Skin epidermis (tissue), 12 donors: Measurements from ENCODE around the gene SPHKAP.
"Not testable (repeated sequence)": the region's sequence is repeated elsewhere in the genome, so short reads cannot be mapped to it uniquely, and the experiment has no call there.

Source experiments
- H3K27ac ChIP-seq, 21 experiments: fragments of 200-600 bp; sonication (generic) in 11 of 21; one replicate each; pipeline ENCODE4 v1.5.0; 2020; ENCODE audit warnings: mild to moderate bottlenecking in 3 of 21, inconsistent platforms in 2 of 21, moderate library complexity in 2 of 21
- H3K4me3 ChIP-seq, 7 experiments: fragments of 200-600 bp; sonication (generic) in 2 of 7; one replicate each; pipeline ENCODE4 v1.5.0; 2020; ENCODE audit warnings: inconsistent platforms in 2 of 7, mild to moderate bottlenecking in 2 of 7, moderate library complexity in 1 of 7

Gene SPHKAP

GRCh38 chr2:228105526-228106250 is 75.8 kb downstream of the SPHKAP start:
- no peak overlapping the region for H3K4me3 ChIP-seq
- no peak overlapping the region for H3K27ac ChIP-seq

- H3K27ac ChIP-seq, result no peak overlapping the region
- no peak overlapping the region for H3K4me3 ChIP-seq
These were observed 77.3 kb downstream of the SPHKAP start for GRCh38 chr2:228104215-228104614.

- Histone ChIP-seq H3K27ac (no peak overlapping the region), H3K4me3 (no peak overlapping the region)
These were observed 78.1 kb downstream of the SPHKAP start for GRCh38 chr2:228103379-228103778.

DNA sequence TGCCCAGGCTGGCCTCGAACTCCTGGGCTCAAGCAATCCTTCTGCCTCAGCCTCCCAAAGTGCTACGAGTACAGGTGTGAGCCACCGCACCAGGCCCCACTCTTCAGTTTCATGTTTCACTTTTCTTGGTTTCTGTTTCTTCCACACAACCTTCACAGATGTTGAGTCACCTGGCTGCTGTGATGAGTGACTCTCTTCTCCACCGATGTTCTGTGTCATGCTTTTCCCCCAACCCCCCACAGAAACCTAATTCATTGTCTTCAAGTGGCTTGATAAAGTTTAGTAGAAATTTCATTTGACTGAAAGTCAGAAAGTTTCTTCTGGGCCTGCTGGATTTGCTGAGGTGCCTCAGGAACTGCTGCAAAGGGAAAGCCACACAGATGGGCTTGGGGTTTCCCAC is 78.5 kb downstream of the SPHKAP start:
- H3K27ac ChIP-seq, result no peak overlapping the region
- H3K4me3 ChIP-seq, result no peak overlapping the region

DNA sequence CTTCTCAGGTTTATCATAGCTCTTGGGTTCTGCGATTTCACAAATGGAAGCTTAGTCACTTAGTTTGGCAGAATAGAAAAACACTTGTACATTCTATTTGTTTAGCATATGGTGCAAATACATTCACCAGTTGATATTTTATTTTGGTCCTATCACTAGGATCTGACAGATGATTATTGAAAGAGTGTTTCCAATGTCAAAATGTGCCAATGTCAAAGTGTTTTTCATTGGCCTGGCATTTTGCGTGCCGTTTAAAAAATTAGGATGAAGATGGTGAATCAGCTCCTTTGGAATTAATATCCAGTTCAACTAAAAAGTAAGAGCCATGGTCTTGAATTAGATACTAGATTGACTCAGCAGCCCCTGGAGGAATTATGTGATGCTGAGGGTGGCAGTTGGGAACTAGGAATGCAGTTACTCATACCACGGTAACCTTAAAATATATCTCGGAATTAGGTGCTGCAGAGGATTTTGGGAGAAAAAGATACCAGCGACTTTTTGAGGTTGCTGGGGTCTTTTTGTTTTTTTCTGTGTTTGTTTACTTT is 87.0 kb downstream of the SPHKAP start:
- Histone ChIP-seq H3K27ac (no peak overlapping the region), H3K4me3 (no peak overlapping the region)

DNA sequence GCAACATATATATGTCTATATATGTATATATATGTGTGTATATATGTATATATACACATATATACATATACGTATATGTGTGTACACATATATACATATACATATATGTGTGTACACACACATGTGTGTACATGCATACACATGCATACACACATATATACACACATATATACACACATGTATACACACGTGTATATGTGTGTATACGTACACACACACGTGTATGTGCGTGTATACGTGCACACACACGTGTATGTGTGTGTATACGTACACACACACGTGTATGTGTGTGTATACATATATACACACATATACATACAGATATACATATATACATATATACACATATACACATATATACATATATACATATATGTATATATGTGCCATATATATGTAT is 89.4 kb downstream of the SPHKAP start:
- H3K4me3 ChIP-seq, result no peak overlapping the region
- H3K27ac ChIP-seq, result no peak overlapping the region

- no peak overlapping the region for H3K27ac ChIP-seq
These were observed 94.9 kb downstream of the SPHKAP start for GRCh38 chr2:228086561-228086960.

DNA sequence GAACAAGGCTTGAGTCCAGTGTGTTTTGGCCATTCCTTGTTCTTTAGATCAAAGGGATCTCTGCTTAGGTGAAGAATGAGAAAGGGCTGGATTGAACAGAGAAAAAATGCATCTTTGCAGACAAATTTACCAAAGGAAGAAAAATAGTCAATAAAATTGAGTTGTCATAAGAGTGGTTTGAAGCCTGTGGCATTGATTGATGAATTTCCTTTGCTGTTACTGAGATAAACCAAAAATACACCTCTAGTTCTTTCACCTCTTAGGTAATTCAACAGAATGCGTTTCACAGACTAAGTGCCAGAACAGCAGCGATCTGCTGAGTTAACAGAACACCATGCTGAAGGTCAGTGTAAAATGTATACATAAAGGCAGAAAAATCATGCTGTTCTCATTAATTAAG is 96.8 kb downstream of the SPHKAP start:
- H3K27ac ChIP-seq, result no peak overlapping the region

More at GRCh38 chr2:228086561-228086960, 94.9 kb downstream of the SPHKAP start:
- no peak overlapping the region for H3K4me3 ChIP-seq

DNA sequence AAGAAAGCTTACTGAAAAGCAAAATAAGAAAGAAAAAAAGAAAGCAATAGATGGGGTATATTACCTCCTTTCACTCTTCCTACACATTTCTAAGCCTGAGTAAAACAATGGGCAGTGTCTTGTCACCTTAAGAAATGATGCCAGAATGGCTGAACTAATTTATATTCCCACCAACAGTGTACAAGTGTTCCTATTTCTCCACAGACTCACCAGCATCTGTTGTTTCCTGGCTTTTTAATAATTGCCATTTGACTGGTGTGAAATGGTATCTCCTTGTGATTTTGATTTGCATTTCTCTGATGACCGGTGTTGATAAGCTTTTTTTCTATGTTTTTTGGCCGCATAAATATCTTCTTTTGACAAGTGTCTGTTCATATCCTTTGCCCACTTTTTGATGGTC is 98.4 kb downstream of the SPHKAP start:
- Histone ChIP-seq H3K4me3 (no peak overlapping the region), H3K27ac (no peak overlapping the region)

More for the DNA sequence above, 96.8 kb downstream of the SPHKAP start:
- no peak overlapping the region for H3K4me3 ChIP-seq

GRCh38 chr2:228082571-228082970 is 98.9 kb downstream of the SPHKAP start:
- Histone ChIP-seq H3K4me3 (no peak overlapping the region), H3K27ac (no peak overlapping the region)

GRCh38 chr2:228079194-228079593 is 102.3 kb downstream of the SPHKAP start:
- H3K27ac ChIP-seq, result no peak overlapping the region
- no peak overlapping the region for H3K4me3 ChIP-seq

GRCh38 chr2:228076695-228077094 is 104.8 kb downstream of the SPHKAP start:
- H3K4me3 ChIP-seq, H3K27ac ChIP-seq: not testable (repeated sequence)

DNA sequence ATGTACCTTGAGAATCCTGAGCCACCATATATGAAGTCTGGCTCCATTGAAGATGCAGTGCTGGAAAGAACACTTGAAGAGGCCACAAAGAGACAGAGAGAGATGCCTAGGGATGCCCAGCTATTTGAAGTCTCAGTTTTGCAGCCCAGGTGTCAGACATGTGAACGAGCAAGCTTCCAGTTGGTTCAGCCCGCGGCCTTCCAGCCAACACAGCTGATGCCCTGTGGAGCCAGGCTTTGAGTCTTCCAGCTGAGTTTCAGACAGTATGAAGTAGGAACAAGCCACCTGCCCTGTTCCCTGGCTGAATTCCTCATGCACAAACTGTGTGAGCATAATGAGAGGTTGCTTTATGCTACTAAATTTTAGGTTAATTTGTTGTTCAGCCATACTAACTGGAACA is 108.8 kb downstream of the SPHKAP start:
- Histone ChIP-seq H3K27ac (no peak overlapping the region), H3K4me3 (no peak overlapping the region)

GRCh38 chr2:228067309-228067708 is 114.2 kb downstream of the SPHKAP start:
- Histone ChIP-seq H3K27ac (no peak overlapping the region), H3K4me3 (no peak overlapping the region)

DNA sequence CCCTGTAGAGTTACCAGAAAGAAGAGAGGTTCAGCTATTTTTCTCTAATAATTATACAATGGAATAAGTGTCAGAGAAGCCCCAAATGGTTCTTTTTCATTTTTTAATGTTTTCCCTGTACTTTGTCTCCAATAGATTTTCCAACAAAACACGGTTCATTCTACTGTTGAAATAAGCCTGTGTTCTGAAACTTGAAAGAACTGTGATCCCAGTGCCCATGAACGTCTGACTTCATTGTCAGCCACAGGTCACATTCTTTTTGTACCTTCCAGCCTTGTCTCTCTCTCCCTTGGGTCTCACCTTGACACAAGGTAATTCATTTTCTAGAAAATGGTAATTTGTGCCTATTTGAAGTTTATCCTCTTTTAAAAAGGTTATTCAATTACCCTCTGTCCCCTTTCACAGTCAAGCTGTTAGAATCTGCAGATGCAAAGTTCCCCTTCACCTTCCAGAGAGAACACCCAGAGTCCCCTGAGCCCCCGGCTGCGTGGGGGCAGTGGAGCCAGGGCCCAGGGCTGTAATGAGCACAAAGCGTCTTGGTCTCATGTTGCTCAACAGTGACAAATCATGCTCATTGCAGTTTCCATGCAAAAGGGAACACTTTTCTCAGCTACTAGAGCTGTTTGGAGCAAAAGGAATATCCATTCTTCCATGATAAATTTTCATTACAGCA is 115.2 kb downstream of the SPHKAP start:
- H3K27ac ChIP-seq, result no peak overlapping the region
- no peak overlapping the region for H3K4me3 ChIP-seq

DNA sequence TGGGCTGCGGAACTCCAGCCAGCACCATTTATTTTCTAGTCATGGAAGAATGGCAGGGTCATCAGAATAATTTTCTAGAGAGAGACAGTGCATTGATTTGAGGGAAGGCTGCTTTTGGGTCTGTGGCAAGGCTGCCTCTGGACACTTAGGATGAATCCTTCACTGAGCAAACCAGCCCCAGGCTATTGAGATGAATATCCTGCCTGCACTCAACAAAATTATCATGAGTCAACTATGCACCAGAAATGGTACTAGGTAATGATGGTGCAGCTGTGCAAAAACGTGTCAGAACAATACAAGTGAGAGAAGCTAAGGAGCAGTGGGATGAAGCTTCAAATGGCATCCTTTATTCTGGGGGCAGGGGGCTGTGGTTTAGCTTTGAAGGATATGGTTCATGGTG is 115.8 kb downstream of the SPHKAP start:
- Histone ChIP-seq H3K27ac (no peak overlapping the region), H3K4me3 (no peak overlapping the region)

DNA sequence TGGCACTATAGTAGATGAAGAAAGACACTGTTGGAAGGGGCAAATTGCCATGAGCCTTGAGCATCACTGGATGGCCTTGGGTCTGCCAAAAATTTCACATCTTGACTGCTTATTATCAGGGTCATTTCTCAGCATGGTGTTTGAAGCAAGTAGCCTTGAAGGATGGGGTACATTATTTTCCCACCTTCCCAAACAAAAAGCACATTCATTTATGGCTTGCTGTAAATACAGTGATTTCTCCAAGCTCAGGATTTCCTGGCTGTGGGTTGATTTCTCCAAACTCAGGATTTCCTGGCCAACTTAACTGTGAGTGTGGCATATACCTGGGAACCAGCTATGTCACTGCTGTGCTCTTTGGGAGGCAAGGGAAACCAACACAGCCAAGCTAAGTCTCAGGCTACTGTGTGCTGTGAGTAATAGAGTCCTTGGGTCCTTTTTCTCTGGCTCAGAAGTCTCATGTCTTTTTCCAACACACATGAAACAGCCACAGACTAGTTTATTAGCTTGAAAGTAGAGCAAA is 116.6 kb downstream of the SPHKAP start:
- H3K27ac ChIP-seq, result no peak overlapping the region
- no peak overlapping the region for H3K4me3 ChIP-seq

GRCh38 chr2:228064024-228064423 is 117.5 kb downstream of the SPHKAP start:
- H3K27ac ChIP-seq, result no peak overlapping the region
- H3K4me3 ChIP-seq, result no peak overlapping the region

DNA sequence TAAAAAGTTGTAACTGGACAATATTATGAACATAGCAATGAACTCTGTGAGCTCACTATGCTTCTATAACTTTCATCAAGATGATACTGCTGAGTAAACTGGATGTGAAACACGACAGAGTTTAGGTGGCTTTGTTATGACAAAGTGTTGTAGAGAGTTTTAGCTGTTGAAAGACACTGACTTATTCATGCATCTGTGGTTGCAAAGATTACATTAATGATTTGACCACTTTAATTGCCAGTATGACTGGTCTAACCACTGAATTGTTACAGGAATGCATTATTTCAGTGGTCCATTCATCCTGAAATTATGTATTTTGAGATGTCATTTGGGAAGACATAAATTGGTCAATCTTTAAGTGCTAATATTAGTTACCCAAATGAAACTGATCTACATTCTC is 117.9 kb downstream of the SPHKAP start:
- no peak overlapping the region for H3K27ac ChIP-seq
- H3K4me3 ChIP-seq, result no peak overlapping the region

- Histone ChIP-seq H3K27ac (no peak overlapping the region), H3K4me3 (no peak overlapping the region)
These were observed 121.8 kb downstream of the SPHKAP start for GRCh38 chr2:228059735-228060134.
